ENCODE measurements around the gene POLR3E. TPM values are rescaled to one million over a fixed set of nuclear protein-coding genes. Genes with fewer than 3 reads are reported as not detected.

The POLR3E gene
- total RNA-seq, 1 donor from 2014 or later, result 31.8 TPM

DNA sequence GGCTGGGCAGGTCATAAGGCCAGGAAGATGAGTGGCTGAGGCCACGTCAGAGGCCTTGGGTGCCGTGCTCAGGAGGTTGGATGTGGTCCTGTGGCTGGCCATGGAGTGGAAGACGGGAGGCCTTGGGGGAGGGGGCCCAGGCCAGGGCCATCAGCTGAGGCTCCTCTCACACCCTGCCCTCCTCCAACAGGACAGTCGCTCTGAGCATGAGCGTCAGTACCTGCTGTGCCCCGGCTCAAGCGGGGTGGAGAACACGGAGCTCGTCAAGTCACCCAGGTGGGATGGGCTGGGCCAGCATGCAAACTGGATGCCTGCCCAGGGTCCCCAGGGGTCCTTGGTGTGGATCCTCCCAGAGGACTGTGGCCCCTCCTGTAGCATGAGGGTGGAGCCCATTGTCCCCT, 19.2 kb downstream of the POLR3E start:
- DNase-seq (ENCODE audit: low read depth in 2 of 2), result no peak

DNA sequence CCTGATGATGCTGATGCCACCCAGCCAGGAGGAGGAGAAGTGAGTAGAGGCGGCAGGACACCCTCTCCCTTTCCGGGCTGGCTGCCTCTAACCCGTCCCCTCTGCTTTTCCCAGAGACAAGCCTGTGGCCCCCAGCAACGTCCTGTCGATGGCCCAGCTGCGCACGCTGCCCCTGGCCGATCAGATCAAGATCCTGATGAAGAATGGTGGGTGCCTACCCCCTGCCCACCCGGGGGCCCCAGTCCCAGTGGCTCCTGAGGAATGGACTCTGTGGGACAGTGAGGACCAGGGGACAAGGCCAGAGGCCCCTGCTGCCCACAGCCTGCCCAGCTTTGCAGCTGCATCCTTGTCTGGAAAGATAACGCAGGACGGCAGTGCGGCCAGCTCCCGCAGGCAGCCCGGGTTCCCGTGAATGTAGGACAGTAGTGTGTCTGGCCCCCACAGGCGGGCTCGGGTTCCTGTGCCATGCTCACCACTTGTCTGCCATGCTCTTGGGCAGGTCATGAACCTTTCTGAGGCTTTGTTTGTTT, 19.9 kb downstream of the POLR3E start:
- DNase-seq (ENCODE audit: low read depth in 2 of 2), result no peak

DNA sequence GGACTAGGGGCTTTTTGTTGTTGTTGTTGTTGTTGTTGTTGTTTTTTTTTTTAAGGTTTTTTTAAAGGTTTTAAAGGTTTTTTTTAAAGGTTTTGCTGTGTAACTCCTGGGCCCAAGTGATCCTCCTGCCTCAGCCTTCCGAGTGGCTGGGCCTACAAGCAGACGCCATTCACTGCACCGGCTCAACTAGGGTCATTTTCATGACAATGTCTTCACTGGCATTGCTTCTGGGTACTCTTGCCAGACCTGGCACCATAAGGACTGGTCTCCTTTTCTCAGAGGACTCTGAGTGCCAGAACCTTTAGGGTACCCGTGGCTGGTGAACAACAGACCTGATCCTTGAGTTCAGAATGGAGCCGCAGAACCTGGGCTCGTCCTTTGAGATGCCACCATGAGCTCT, 20.4 kb downstream of the POLR3E start:
- no peak for DNase-seq (ENCODE audit: low read depth in 2 of 2)

DNA sequence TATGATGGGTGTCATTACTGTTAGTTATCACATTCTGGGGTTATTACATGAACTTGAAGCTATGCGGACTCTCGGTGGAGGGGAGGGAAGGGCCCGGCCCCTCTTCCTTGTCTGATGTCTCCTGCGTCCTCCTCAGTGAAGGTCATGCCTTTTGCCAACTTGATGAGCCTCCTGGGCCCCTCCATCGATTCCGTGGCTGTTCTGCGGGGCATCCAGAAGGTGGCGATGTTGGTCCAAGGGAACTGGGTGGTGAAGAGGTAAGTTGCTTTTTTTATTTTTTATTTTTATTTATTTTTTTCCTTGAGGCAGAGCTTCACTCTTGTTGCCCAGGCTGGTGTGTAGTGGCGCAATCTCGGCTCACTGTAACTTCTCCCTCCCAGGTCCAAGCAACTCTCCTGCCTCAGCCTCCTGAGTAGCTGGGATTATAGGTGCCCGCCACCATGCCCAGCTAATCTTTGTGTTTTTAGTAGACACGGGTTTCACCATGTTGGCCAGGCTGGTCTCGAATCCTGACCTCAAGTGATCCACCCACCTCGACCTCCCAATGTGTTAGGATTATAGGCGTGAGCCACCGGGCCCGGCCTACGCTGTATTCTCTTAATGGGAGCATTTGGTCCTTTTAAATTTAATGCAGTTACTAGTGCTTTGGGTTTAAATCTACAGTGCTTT, 21.6 kb downstream of the POLR3E start:
- peak in 1 of 2 donors; percentile 49 for DNase-seq (ENCODE audit: low read depth in 2 of 2)

DNA sequence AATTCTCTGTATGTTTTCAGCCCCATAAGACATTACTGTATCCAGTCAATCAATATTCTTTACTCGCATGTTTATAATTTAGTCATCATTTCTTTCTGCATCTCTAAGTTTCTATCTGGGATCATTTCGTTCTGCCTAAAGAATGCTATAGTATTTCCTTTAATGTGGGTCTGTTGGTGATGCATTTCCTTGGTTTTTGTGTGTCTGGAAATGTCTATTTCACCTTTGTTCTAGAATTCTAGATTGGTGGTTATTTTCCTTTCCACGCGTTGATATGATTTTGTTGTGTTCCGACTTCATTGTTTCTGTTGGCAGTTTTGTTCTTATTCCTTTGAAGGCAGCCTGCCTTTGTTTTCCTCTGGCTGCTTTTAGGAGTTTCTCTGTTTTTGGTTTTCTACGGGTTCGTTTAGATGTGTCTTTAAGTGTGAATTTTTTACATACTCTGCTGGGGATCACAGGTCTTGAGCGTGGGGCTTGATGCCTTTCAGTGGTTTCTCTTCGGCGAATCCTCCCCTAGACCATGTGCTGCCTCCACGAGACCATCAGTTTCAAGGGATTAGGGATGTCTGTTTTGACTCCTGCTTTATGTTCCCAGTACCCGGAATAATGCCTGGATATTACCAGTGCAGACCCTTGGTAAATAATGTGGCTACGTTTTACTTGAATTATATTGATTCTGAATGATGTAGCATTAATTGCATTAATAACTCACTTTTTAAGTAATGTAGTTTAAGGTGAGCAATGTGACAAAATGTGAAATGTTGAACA, 23.5 kb downstream of the POLR3E start:
- peak; percentile 48 to 82 for DNase-seq (ENCODE audit: low read depth in 2 of 2)

DNA sequence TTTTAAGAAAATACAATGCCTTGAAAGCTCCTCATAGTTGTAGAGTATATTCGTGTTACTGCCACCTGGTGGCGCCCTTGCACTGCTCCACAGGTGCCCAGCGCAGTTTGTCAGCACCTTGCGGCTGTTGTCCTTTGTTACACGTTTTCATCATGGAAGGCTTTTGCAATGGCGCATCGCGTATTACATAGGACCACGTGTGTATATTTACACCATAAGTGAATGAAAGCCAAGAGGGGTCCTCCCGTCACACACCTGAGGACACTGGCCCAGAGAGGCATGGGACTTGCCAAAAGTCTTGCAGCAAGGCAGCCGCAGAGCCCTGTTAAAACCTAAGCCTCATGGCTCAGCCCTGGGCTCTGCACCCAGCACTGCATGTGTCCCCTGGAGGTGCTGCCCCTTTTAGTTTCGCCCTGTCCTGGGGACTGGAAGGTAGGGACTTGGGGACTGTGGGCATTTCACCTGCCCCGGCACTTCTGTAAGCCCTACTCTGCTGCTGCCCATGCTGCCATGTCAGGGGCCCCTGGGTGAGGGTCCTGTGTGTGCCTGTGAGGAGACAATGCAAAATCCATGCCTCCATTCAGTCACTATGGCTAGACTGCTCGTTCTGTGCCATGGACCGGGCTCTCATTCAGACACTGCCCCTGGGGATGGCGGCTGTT, 24.3 kb downstream of the POLR3E start:
- DNase-seq (ENCODE audit: low read depth in 2 of 2), result peak; percentile 77 to 89

DNA sequence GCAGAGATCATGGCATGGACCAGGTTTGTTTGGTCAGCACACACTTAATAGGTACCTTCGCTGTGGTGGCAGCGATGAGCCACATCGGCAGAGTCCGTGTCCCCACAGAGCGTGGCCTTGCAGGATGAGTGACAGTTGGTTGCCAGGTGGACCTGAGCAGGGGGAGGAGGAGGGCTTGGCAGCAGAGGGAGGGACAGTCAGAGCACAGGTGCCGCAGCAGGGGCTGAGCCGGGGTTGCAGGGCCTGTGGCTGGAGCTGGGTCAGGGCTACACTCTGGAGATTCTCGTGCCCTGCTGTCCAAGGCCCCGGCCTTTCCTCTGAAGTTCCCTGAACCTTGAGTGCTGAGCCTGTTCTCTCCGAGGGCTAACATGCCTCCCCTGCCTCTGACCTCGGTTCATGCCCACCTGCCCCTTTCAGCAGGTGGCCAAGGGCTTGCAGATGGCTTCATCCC, 24.8 kb downstream of the POLR3E start:
- no peak for DNase-seq (ENCODE audit: low read depth in 2 of 2)

DNA sequence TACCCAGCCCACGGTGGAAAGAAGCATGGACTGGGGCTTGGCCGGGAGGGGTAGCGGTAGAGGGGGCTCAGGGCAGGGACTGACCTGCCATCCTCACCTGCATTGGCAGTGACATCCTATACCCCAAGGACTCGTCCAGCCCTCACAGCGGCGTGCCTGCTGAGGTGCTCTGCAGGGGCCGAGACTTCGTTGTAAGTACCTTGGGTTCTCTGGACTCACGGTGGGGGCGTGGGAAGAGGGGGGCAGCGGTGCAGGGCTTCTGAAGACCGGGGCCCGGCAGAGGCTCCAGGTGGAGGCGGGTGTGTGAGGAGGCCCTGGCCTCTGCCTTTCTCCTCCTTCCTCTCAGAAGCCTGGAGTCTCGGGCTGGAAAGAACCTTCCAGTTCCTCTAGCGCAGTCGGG, 25.5 kb downstream of the POLR3E start:
- no peak for DNase-seq (ENCODE audit: low read depth in 2 of 2)

DNA sequence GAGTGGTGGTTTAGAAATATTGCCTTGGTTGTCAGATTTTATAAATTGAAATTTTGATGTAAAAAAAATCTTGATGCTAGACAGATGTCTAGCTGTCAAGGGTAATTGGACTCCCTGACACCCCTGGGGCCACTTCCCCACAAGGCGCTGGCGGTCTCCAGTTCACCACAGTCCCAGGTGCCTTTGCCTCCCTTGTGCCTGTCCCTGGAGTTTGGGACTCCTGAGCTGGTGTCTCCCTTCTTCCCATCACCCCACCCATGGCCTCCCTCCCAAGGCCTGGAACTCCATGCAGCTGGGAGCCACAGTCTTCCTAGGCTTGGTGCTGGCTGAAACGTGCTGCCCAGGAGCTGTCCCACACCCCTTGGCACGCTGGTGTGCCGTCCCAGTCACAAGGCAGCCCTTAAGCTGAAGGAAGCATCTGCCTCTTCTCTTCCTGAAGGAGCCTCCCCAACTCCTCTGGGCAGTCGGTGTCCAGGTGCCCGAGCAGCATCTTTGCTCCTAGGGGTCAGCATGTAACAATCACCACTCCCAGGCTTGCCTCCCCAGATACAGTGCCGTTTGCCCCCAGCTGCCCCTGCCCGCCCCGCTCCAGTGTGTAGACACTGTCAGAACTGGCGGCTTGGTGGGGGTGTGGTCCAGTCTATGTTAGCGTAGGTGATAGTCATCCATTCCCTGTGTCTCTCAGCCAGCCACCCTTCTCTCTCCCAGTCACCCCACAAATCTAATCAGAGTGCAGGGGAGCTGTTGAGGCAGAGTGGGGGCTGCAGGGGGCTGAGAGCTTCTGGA, 26.2 kb downstream of the POLR3E start:
- DNase-seq (ENCODE audit: low read depth in 2 of 2), result no peak

DNA sequence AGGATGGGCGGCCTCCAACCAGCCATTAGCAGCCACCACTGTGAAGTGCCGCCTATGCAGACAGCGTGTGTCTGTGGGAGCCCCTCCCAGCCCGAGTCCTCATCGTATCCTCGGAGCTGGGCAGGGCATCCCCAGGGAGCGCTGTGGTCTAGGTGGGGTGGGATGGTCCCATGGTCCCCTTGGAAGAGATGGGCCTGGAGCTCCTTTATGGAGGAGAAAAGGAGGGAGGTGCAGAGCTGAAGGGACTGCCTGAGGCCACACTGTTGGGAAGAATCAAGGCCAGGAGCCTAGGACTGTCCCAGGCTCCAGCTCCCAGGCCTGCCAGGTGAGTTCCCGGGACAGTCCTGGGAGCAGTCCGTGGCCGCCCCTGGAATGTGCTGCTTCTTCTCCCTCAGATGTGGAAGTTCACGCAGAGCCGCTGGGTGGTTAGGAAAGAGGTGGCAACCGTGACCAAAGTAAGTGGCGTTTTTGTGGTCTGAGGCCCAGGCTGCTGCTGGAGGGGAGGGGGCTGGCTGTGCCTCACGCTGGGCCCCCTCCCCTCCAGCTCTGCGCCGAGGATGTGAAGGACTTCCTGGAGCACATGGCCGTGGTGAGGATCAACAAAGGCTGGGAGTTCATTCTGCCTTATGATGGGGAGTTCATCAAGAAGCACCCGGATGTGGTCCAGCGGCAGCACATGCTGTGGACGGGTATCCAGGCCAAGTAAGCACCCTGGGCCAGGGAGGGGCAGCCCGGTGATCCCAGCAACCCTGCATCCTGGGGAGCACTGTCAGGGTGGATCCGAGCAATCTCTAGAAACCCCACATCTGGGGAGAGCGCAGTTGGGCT, 27.0 kb downstream of the POLR3E start:
- no peak for DNase-seq (ENCODE audit: low read depth in 2 of 2)

DNA sequence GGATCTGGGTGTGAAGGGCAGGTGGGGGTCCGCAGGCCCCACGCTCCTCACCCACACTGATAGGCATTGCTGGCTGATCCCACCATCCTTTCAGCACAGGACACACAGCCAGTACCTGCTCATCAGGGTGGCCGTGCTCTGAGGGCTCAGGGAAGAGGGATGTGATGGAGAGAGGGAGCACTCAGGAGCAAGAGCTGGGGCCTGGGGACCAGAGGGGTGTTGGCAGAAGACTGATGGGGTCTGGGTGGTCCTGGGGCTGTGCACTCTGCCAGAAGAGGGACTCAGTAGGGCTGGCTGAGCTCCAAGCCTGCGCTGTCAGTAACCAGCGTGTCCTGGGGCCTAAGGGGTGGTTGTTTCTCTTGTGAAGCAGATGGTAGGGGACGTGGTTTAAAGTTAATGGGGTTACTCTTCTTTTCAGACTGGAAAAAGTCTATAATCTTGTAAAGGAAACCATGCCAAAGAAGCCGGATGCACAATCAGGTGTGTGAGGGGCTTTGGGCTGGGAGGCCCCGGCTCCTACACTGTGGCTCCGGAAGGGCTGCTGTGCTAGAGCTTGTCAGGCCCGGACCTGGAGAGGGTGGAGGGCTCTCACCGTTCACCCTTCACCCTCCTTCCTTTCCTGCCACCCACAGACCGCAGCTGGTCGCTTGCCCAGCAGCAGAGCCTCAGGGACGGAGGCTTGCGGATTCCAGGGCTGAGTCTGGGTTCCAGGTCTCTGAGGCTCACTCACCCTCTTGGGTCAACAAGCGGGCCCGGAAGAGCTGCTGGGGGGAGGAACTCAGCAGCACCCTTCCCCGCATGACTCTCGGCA, 27.8 kb downstream of the POLR3E start:
- no peak for DNase-seq (ENCODE audit: low read depth in 2 of 2)

DNA sequence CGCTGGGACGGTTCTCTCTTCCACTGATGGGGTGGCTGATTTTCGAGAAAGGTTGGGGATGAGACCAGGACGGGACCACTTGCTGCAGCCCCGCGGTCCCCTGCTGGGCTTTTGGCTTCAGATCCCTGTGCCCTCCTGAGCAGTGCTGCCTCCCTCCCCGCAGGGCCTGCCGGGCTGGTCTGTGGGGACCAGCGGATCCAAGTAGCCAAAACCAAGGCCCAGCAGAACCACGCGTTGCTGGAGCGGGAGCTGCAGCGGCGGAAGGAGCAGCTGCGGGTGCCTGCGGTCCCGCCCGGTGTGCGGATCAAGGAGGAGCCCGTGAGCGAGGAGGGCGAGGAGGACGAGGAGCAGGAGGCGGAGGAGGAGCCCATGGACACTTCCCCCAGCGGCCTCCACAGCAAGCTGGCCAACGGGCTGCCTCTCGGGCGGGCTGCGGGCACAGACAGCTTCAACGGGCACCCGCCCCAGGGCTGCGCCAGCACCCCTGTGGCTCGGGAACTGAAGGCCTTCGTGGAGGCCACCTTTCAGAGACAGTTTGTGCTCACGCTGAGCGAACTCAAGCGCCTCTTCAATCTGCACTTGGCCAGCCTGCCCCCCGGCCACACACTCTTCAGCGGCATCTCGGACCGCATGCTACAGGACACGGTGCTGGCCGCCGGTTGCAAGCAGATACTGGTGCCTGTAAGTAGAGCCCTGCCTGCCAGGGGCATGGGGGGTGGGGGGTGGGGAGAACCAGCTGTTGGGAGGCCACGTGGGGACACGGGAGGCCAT, 28.6 kb downstream of the POLR3E start:
- DNase-seq (ENCODE audit: low read depth in 2 of 2), result no peak

DNA sequence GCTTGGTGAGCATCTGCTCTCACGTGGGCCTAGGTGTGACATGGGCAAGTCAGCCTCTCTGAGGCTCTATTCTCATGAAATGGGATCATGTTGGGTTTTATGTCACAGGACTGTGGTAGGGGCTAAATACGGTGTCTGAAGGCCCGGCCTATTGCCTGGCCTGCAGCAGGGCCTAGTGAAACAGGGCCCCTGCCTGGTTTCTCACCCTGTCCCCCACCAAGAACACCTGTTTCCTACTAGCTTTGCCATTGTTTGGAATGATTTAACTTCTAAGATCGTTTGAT, 29.1 kb downstream of the POLR3E start:
- DNase-seq (ENCODE audit: low read depth in 2 of 2), result no peak

DNA sequence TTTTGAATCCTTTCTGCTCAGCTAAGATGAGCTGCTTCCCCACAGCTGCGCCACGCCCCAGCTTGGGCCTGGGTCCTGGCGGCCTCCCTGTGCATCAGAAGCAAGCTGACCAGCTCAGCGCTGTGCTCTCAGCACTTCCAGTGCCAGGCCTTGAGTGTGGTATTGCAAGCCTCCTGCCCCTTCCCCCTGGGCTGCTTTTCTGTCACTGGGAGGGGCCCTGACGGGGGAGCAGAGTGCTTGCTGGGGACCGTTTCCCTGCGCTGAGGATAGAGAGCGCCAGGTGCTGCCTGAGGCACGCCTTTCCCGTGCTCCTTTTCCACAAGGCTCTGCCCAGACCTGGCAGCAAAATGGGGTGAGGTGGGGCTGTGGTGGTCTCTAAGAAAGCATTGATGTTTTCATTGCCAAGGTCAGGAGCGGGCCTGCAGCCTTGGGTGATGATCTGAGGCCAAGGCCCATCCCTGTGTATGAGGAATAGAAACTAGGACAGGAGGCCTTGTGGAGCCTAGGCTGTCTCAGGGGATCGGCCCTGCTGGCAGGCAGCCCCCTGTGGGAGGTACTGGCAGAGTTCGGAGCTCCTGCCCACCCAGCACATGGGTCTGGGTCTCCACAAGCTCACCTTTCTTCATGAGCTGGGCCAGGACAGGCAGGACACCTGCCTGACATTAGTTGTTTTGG, 29.7 kb downstream of the POLR3E start:
- no peak for DNase-seq (ENCODE audit: low read depth in 2 of 2)

DNA sequence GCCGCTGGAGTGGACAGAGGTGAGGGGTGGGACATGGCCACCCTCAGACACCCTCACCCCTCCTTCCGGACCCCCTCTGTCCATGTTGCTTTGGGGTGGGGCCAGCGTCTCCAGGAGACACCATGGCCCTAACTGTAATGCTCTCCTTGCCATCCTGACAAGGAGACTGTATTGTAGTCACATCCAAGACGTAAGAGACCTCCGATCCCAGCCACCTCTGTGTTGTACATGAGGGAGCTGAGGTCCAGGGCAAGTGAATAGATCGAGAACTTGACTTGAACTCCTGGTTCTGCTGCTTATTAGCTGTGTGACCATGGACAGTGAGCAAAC, 30.2 kb downstream of the POLR3E start:
- DNase-seq (ENCODE audit: low read depth in 2 of 2), result no peak

DNA sequence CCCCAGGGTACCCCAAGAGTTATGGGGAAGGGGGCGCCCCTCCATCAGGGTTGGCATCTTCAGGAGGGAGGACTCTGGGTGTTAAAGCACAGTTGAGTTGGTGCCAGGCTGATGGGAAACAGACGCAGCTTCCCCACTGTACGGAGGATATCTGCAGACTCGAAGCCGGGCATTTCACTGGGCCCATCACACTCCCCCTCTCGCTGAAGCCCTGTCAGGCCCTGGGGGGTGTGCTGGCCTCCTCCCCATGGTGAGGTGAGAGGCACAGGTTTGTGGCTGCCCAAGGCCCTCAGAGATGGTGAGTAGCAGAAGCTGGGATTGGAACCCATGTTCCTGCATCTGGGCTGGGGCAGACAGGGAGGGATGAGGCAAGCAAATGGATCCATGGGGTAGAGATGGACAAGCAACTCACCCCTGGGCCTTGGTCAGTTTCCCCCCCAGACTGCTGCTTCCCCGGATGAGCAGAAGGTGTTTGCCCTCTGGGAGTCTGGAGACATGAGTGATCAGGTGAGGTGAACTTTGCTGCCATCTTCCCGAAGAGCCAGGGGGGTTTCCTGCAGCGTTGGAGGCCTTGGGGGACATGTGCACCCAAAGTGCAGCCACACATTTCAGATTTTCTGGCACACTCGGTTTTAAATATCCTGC, 31.0 kb downstream of the POLR3E start:
- no peak for DNase-seq (ENCODE audit: low read depth in 2 of 2)

DNA sequence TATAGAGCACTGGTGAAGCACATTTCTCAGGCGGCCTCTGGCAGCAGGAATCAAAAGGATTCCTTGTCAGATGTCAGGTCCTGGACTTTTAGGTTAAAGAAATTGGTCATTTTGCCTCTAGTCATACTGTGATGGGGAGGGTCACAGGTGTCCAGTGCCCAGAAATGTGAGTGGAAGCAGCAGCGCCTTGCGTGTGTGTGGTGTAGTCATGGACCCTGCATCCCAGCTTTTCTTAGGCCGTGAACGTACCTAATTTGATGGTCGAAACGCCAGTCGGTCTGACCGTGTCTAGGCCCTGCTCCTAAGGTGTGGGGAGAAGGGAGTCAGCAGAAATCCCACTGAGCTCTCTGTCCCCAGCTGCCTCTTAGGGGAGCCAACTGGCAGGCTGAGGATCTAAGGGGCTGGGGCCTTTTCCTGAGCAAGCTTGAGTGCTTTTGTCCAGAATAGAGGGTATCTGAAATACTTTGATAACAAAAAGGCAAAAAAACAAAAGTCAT, 32.0 kb downstream of the POLR3E start:
- DNase-seq (ENCODE audit: low read depth in 2 of 2), result no peak

DNA sequence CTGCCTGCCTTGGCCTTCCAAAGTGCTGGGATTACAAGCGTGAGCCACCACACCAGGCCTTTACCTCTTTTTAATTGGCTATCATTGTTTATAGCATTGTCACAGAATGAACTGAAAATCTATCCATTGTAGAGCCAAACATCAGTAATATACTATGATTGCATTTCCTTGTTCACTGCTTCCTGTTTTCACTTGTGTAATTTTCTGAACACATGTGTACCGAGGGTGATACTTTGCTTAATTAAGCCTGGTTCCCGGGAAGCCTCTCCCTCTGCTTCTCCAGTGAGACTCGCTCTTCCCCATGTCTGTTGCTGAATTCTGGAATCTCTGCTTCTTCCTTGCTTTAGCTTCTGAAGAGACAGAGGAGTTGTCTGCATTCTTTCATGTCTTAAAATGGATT, 33.1 kb downstream of the POLR3E start:
- no peak for DNase-seq (ENCODE audit: low read depth in 2 of 2)

Data from dermis microvascular lymphatic vessel endothelial cell (primary cell).